GM23338 (cell line): ENCODE results near the gene LCN6. TPM values are rescaled to one million over a fixed set of nuclear protein-coding genes. Genes with fewer than 3 reads are reported as not detected.
"Not testable (repeated sequence)": the region's sequence is repeated elsewhere in the genome, so short reads cannot be mapped to it uniquely, and the experiment has no call there.

Source experiments
- ATAC-seq: fragments of 200-7000 bp; cut with Tn5 transposase; 3 replicates; pipeline ENCODE4 v1.9.1; 2020
- DNase-seq: peaks from one replicate; pipeline ENCODE4 v3.0.0-alpha.2; 2015; ENCODE audit warnings: low spot score
- H2AFZ ChIP-seq: fragments of 200-600 bp; sonication (generic); 2 replicates; pipeline ENCODE4 v1.8.0; 2016; ENCODE audit warnings: antibody characterized with exemption, mild to moderate bottlenecking, moderate library complexity
- H3F3A ChIP-seq: fragments of 200-600 bp; sonication (generic); replicated peaks from 2 replicates; pipeline ENCODE4 v1.8.0; 2017; ENCODE audit warnings: antibody characterized with exemption, mixed run types, low read depth
- H3K27ac ChIP-seq: fragments of 200-600 bp; sonication (generic); 2 replicates; pipeline ENCODE4 v1.6.1; 2016; ENCODE audit warnings: low read depth
- H3K27me3 ChIP-seq: fragments of 200-600 bp; sonication (generic); 2 replicates; pipeline ENCODE4 v1.8.0; 2016; ENCODE audit warnings: mild to moderate bottlenecking, mixed run types, moderate library complexity; ENCODE audit not compliant: insufficient read depth
- H3K36me3 ChIP-seq: fragments of 200-600 bp; sonication (generic); 2 replicates; pipeline ENCODE4 v1.8.0; 2016; ENCODE audit warnings: mild to moderate bottlenecking; ENCODE audit not compliant: insufficient read depth
- H3K4me1 ChIP-seq: fragments of 200-600 bp; sonication (generic); 2 replicates; pipeline ENCODE4 v1.8.0; 2016; ENCODE audit warnings: mild to moderate bottlenecking, moderate library complexity; ENCODE audit not compliant: insufficient read depth
- H3K4me2 ChIP-seq: fragments of 200-600 bp; sonication (generic); 2 replicates; pipeline ENCODE4 v1.7.1; 2017; ENCODE audit warnings: mixed run types
- H3K4me3 ChIP-seq: fragments of 200-600 bp; sonication (generic); 2 replicates; pipeline ENCODE4 v1.6.1; 2016; ENCODE audit warnings: mixed run types
- H3K79me2 ChIP-seq: fragments of 200-600 bp; sonication (generic); replicated peaks from 2 replicates; pipeline ENCODE4 v1.8.0; 2017; ENCODE audit warnings: mild to moderate bottlenecking; ENCODE audit not compliant: insufficient read depth
- H3K9me2 ChIP-seq: fragments of 200-600 bp; sonication (generic); 2 replicates; pipeline ENCODE4 v1.8.0; 2017; ENCODE audit not compliant: insufficient read depth
- H4K20me1 ChIP-seq: fragments of 200-600 bp; sonication (generic); replicated peaks from 2 replicates; pipeline ENCODE4 v1.8.0; 2017; ENCODE audit warnings: mild to moderate bottlenecking; ENCODE audit not compliant: insufficient read depth
- H3K27ac Mint-ChIP-seq: 2 replicates; pipeline ENCODE4 v1.8.0; 2020; ENCODE audit warnings: inconsistent platforms, mild to moderate bottlenecking, moderate library complexity, mixed read lengths
- H3K27me3 Mint-ChIP-seq: 3 replicates; pipeline ENCODE4 v1.8.0; 2022; ENCODE audit warnings: low read depth, mild to moderate bottlenecking, moderate library complexity, mixed read lengths, inconsistent platforms; ENCODE audit not compliant: insufficient read depth, poor library complexity
- H3K36me3 Mint-ChIP-seq: 3 replicates; pipeline ENCODE4 v1.8.0; 2021; ENCODE audit warnings: low read depth, mild to moderate bottlenecking, inconsistent platforms, moderate library complexity, mixed read lengths
- H3K4me1 Mint-ChIP-seq: 3 replicates; pipeline ENCODE4 v1.8.0; 2020; ENCODE audit warnings: mild to moderate bottlenecking, inconsistent platforms, mixed read lengths
- H3K4me3 Mint-ChIP-seq: 3 replicates; pipeline ENCODE4 v1.8.0; 2021; ENCODE audit warnings: moderate library complexity, mild to moderate bottlenecking, inconsistent platforms, mixed read lengths
- H3K9me3 Mint-ChIP-seq: 3 replicates; pipeline ENCODE4 v1.8.0; 2020; ENCODE audit warnings: moderate library complexity, mild to moderate bottlenecking, inconsistent platforms, mixed read lengths
- CTCF ChIP-seq, 2 experiments: fragments of 200-600 bp in 1 of 2; sonication (generic) in 1 of 2; conservative IDR thresholded peaks; 2 replicates each; pipeline versions ENCODE4 v1.5.1 to v1.6.1; 2016 to 2017; ENCODE audit warnings: antibody characterized with exemption in 2 of 2, low read depth in 2 of 2, mild to moderate bottlenecking in 2 of 2, moderate library complexity in 1 of 2
- EZH2 ChIP-seq: fragments of 200-600 bp; sonication (generic); IDR thresholded peaks from one replicate; pipeline ENCODE4 v1.8.0; 2017; ENCODE audit warnings: antibody characterized with exemption, mild to moderate bottlenecking, low read depth; ENCODE audit not compliant: unreplicated experiment
- EZH2phosphoT487 ChIP-seq: fragments of 200-600 bp; sonication (generic); IDR thresholded peaks from one replicate; pipeline ENCODE4 v1.8.1; 2018; ENCODE audit warnings: antibody characterized with exemption; ENCODE audit not compliant: unreplicated experiment
- NANOG ChIP-seq: IDR thresholded peaks from 2 replicates; pipeline ENCODE4 v1.6.1; 2016; ENCODE audit warnings: antibody characterized with exemption, borderline replicate concordance
- POLR2AphosphoS5 ChIP-seq: IDR thresholded peaks from 2 replicates; pipeline ENCODE4 v1.6.1; 2016; ENCODE audit warnings: antibody characterized with exemption, low read depth
- STAT1 ChIP-seq: IDR thresholded peaks from one replicate; pipeline ENCODE4 v1.6.1; 2016; ENCODE audit warnings: antibody characterized with exemption; ENCODE audit not compliant: unreplicated experiment
- ZNF114 ChIP-seq: fragments of 250-450 bp; sonication (Bioruptor Pico); IDR thresholded peaks from 2 replicates; pipeline ENCODE4 v1.5.0; 2020; ENCODE audit warnings: mild to moderate bottlenecking, moderate library complexity
- ZNF331 ChIP-seq: fragments of 250-450 bp; sonication (Bioruptor Pico); IDR thresholded peaks from 2 replicates; pipeline ENCODE4 v1.5.0; 2020; ENCODE audit warnings: low read depth, mild to moderate bottlenecking, moderate library complexity
- polyA plus RNA-seq: library from polyadenylated mRNA; unstranded; fragments of >200 nt; fragmentation: Nextera tagmentation; extraction: Ambion mirVana; gene quantifications from 2 replicates; pipeline ENCODE4 v1.2.1, GENCODE V29; 2016
- total RNA-seq: library from RNA; depleted of rRNA; stranded (reverse); fragments of >200 nt; shearing (Covaris generic); gene quantifications from 2 replicates; pipeline ENCODE4 v1.2.3, GENCODE V29; 2014
- TF ChIP-seq, protein P1 (sequence below): IDR thresholded peaks from 2 replicates; pipeline ENCODE4 v1.6.1; 2016; ENCODE audit warnings: antibody characterized with exemption

The LCN6 gene
- total and polyA plus RNA-seq, 2 experiments from 2014 or later: not detected

DNA sequence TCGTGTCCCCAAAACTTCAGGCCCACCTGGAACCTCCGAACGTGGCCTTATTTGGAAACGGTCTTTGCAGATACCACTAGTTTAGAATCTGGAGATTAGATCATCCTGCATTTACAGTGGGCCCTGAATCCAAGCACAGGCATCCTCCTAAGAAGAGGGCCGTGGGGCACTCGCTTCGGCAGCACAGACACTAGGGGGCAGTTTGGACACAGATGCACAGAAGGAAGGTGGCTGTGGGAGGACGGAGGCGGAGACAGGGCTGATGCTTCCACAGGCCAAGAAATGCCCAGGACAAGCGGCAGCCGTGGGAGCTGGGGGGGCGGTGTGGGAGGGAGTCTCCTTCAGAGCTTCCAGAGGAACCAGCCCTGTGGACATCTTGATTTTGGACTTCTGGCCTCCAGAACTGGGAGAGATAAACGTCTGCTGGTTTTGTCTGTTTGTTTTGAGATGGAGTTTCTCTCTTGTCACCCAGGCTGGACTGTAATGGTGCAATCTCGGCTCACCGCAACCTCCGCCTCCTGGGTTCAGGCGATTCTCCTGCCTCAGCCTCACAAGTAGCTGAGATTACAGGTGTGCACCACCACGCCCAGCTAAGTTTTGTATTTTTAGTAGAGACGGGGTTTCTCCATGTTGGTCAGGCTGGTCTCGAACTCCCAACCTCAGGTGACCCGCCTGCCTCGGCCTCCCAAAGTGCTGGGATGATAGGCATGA lies 12.7 kb upstream of the LCN6 start:
- H4K20me1 ChIP-seq, H3K9me2 ChIP-seq, H3K4me3 Mint-ChIP-seq, H3K27me3 Mint-ChIP-seq, H3K27me3 ChIP-seq, H3K4me1 ChIP-seq, H3K27ac ChIP-seq, H3K9me3 Mint-ChIP-seq, H3K27ac Mint-ChIP-seq, H3K79me2 ChIP-seq, H3K36me3 Mint-ChIP-seq, H3K36me3 ChIP-seq, H3K4me3 ChIP-seq, H3K4me2 ChIP-seq, H3F3A ChIP-seq: not testable (repeated sequence)
- TF ChIP-seq CTCF (conservative IDR thresholded peaks at IDR 0.05; ENCODE audit: low read depth in 2 of 2): peak; percentile 54 to 75
- H2AFZ ChIP-seq: peak overlapping the region; percentile 32; the same call in 1 of the 2 replicates
- ATAC-seq (peak; percentile 24), DNase-seq (peak; percentile 62)
- peaks cover 13% of the 10 kb centered on the region for H3K4me1 Mint-ChIP-seq

DNA sequence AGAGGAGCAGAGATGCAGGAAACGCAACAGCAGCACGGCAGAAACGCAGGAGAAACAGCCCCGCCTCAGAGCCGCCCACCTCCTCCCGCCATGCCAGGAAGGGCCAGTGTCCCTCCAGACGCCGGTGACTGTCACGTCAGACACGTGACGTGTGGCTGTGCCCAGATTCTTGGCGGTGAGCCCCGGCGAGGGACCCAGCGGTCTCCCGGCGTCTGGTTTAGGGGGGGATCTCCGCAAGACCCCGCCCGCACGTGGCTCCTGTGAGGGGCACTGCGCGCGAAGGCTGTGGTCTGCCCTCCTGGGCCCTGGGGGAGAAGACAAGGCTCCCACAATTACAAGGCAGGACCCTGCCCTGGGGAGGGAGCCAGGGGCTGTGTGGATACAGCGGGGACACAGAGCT lies 12.1 kb upstream of the LCN6 start:
- H3K9me2 ChIP-seq: no peaks in the 10 kb centered on the region
- no peak overlapping the region; the same call in 2 of the 3 replicates for H3K4me3 Mint-ChIP-seq
- H3K27me3 Mint-ChIP-seq: peaks cover 9% of the 10 kb centered on the region
- no peak for TF ChIP-seq ZNF114 (CRISPR knock-in tag)
- no peak for TF ChIP-seq EZH2
- no peak for TF ChIP-seq STAT1
- TF ChIP-seq ZNF331 (CRISPR knock-in tag): no peak
- H3K27me3 ChIP-seq: no peaks in the 10 kb centered on the region
- H3K27ac Mint-ChIP-seq: no peak overlapping the region
- H3K9me3 Mint-ChIP-seq: peaks cover 11% of the 10 kb centered on the region
- H4K20me1 ChIP-seq: no peaks in the 10 kb centered on the region
- H3K27ac ChIP-seq: no peak overlapping the region
- no peak overlapping the region for H3K4me3 ChIP-seq
- H3K79me2 ChIP-seq: no peaks in the 10 kb centered on the region
- H3F3A ChIP-seq: 0 out of 2 replicates have a peak, but pooled peaks cover 5% of the 10 kb centered on the region
- no peaks in the 10 kb centered on the region for H3K36me3 ChIP-seq
- no peak overlapping the region for H3K4me2 ChIP-seq
- ATAC-seq: no peak
- no peaks in the 10 kb centered on the region for H3K36me3 Mint-ChIP-seq
- peak overlapping the region; percentile 32; the same call in 1 of the 2 replicates for H2AFZ ChIP-seq
- H3K4me1 Mint-ChIP-seq: peaks cover 13% of the 10 kb centered on the region
- DNase-seq: no peak
- no peaks in the 10 kb centered on the region for H3K4me1 ChIP-seq

DNA sequence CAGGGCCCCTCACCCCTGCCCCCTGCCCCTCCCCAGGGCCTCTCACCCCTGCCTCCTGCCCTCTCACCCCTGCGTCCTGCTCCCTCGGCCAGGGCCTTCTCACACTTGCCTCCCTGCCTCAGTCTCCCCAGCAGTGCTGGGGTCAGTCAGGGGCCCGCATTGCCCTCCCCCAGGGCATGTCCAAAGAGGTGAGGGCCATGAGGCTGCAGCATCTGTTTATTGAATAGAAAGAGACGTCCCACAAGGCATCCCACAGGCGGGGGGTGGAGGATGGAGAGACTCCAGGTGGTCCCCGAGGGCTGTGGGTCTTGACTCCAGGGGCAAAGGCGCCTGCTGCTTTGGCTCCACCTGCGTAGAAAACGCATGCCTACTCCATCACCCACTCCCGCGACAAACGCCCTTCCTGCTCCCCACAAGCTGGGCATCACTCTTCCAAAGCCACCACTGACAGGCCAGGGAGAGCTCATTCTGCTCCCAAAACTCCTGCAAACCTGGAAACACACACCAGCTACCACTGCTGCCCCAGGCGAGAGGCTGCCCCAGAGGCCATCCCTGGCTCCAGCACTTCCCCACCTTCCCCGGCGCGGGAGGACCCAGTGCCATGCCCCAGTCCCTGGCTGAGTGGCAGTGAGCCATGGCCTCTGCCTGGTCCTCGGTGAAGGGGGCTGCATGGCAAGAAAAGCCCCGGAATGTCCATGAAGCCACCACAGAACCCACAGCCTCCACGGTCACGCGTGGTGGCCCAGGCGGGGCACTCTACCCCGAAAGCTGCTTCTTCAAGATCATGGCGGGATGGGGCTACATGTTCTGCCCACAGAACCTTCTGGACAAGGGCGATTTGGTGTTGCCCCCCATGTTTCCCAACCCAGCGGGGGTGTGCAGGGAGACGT lies 11.4 kb upstream of the LCN6 start:
- H3K27me3 Mint-ChIP-seq: peaks cover 11% of the 10 kb centered on the region
- Histone ChIP-seq H3K36me3 (no peaks in the 10 kb centered on the region), H3K4me2 (no peak overlapping the region), H3F3A (0 out of 2 replicates have a peak, but pooled peaks cover 5% of the 10 kb centered on the region), H3K4me3 (no peak overlapping the region), H3K27ac (no peak overlapping the region), H2AFZ (peak overlapping the region; percentile 32; the same call in 1 of the 2 replicates), H3K79me2 (no peaks in the 10 kb centered on the region), H3K9me2 (no peaks in the 10 kb centered on the region), H3K27me3 (no peaks in the 10 kb centered on the region), H4K20me1 (no peaks in the 10 kb centered on the region), H3K4me1 (no peaks in the 10 kb centered on the region)
- no peaks in the 10 kb centered on the region for H3K36me3 Mint-ChIP-seq
- ATAC-seq (no peak), DNase-seq (no peak)
- no peak overlapping the region for H3K27ac Mint-ChIP-seq
- no peak overlapping the region; the same call in 2 of the 3 replicates for H3K4me3 Mint-ChIP-seq
- H3K9me3 Mint-ChIP-seq: peaks cover 12% of the 10 kb centered on the region
- H3K4me1 Mint-ChIP-seq: peaks cover 13% of the 10 kb centered on the region
- TF ChIP-seq STAT1: no peak
- no peak for TF ChIP-seq ZNF114 (CRISPR knock-in tag)
- TF ChIP-seq NANOG: no peak
- TF ChIP-seq, protein P1, sequence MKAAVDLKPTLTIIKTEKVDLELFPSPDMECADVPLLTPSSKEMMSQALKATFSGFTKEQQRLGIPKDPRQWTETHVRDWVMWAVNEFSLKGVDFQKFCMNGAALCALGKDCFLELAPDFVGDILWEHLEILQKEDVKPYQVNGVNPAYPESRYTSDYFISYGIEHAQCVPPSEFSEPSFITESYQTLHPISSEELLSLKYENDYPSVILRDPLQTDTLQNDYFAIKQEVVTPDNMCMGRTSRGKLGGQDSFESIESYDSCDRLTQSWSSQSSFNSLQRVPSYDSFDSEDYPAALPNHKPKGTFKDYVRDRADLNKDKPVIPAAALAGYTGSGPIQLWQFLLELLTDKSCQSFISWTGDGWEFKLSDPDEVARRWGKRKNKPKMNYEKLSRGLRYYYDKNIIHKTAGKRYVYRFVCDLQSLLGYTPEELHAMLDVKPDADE: no peak
- no peak for TF ChIP-seq CTCF (conservative IDR thresholded peaks at IDR 0.05; ENCODE audit: low read depth in 2 of 2)
- no peak for TF ChIP-seq EZH2phosphoT487
- TF ChIP-seq ZNF331 (CRISPR knock-in tag): no peak
- no peak for TF ChIP-seq POLR2AphosphoS5
